NK-92 (cell line): ENCODE results near the gene SRRD.

ENCODE experiments used
- DNase-seq: peaks from one replicate; lab custom pipeline; 2025; ENCODE audit not compliant: unreplicated experiment; lab: John Stamatoyannopoulos, UW

Gene SRRD

GRCh38 chr22:26453216-26453615, 30.5 kb upstream of the SRRD start:
- no peak for DNase-seq

GRCh38 chr22:26453812-26454500, 29.7 kb upstream of the SRRD start:
- no peak for DNase-seq

DNA sequence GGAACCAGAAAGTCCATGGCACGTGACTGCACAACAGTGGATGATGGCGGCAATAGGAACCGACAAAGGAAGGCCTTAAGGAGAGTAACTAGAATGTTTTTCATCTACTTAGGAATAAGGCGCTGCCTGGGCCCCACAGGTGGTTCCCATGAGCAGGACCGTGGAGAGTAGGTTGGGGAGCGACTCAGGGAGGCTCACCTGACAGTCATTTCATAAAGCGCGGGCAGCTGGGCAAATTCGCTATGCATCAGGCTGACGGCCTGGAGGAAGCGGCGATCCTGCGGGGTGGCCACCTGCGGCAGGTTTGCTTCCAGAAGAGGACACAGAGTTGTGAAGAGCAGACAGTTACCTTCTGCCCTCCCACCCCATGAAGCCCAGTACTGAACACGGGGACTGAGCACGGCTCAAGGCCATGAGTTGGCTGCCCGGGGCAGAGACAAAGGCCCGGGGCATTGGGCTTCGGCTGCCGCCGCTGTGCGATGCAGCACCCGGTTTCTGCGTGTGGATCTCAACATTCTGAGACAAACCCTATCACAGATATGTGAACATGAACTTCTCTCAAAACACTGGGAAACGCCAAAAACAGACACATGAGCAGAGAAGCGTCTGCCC, 25.9 kb upstream of the SRRD start:
- DNase-seq, result no peak

DNA sequence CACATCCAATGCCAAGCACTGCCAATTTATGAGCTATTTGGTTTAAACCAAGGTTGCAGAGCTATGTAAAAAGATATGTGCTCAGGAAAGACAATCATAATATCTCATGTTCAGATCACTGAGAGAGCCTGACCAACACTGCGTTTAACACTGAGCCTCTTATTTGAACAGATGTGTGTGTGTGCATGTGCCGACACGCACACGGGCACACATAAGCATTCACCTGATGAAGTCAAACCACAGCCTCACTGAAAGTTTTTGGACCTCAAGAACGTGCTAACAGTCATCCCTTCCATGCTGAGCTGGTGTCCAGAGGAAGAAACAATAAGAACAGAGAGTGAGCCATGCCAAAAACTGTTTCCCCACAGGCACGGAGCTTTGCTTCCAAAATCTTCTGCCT, 23.5 kb upstream of the SRRD start:
- no peak for DNase-seq

GRCh38 chr22:26461188-26461810, 22.4 kb upstream of the SRRD start:
- no peak for DNase-seq

- no peak for DNase-seq
Observed at GRCh38 chr22:26462051-26462450, 21.6 kb upstream of the SRRD start.

- DNase-seq, result no peak
Observed at GRCh38 chr22:26462641-26463040, 21.0 kb upstream of the SRRD start.

- DNase-seq, result no peak
Observed at GRCh38 chr22:26463101-26463661, 20.5 kb upstream of the SRRD start.

GRCh38 chr22:26463688-26464087, 20.0 kb upstream of the SRRD start:
- DNase-seq, result no peak

- DNase-seq, result no peak
Observed at GRCh38 chr22:26464312-26464711, 19.4 kb upstream of the SRRD start.

- no peak for DNase-seq
Observed at GRCh38 chr22:26466196-26466595, 17.5 kb upstream of the SRRD start.

DNA sequence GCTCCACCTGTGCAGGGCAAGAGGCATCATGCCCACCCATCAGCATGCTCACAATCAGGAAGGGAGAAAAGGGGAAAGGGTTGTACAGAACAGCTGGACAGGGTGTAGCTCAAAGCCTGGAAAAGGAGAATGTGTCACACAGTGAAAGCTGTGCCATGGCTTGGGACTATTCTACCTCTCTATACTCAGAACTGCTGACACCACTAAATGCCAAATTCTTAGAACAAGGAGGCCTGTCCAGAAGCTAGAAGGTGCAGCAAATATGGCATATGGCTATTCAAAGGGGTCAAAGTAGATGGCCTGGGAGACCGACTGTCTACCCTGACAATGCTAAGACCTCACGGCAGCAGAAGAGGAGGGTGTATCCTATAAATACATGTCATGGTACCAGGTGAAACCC, 12.9 kb upstream of the SRRD start:
- DNase-seq, result no peak

- DNase-seq, result no peak
Observed at GRCh38 chr22:26471522-26471921, 12.2 kb upstream of the SRRD start.

GRCh38 chr22:26474682-26475081, 9.0 kb upstream of the SRRD start:
- no peak for DNase-seq

- DNase-seq, result no peak
Observed at GRCh38 chr22:26476705-26477340, 6.9 kb upstream of the SRRD start.

DNA sequence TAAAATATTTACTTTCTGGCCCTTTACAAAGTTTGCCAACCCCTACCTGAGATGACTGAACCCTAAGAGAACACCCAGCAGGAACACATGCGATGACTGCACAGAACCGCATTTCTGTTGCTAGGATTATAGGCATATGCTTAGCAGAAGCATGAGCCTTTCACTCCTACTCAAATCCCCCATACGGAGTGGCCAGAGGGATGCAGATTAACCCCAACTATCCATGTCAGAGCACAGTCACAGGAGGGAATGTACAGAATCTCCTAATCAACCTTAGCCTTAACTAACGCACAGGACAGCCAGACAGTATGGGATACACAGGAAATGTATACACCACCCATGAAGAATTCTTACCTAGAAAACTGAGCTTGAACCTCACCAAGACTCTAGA, 6.3 kb upstream of the SRRD start:
- no peak for DNase-seq

- no peak for DNase-seq
Observed at GRCh38 chr22:26479043-26479791, 4.5 kb upstream of the SRRD start.

GRCh38 chr22:26479792-26480610, 3.7 kb upstream of the SRRD start:
- DNase-seq, result no peak

- DNase-seq, result no peak
Observed at GRCh38 chr22:26480611-26480932, 3.1 kb upstream of the SRRD start.

DNA sequence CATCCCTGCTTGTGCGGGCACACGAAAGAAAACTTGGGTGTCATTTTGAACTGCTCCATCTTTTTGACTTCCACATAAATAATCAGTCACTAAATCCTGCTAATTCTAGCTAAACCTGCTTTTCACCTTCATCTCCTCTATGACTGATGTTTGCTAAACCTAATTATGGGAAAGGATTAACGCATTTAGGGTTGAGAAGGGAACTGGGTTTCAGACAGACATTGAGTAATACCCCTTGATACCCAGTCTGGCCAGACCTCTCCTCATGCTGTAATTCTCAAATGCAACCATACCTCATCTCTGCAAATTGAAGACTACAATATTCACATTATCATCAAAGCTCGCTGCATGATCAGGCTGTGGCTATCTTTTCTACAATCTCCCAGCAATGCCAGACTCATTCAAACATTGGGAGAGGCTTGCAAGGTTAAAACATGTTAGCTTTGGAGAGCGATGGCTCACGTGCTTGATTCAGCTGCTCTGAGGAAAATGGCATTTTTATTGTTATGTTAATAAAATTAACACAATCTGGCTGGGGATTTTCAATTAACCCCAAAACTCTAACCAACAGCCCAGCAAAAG, 2.5 kb upstream of the SRRD start:
- DNase-seq, result no peak
